Measurements from ENCODE around the gene SERF1A. TPM values are rescaled to one million over a fixed set of nuclear protein-coding genes. Genes with fewer than 3 reads are reported as not detected.
"Not testable (repeated sequence)": the region's sequence is repeated elsewhere in the genome, so short reads cannot be mapped to it uniquely, and the experiment has no call there.

The SERF1A gene
- total RNA-seq: 1 to 10 TPM; 1.7 to 4.9 TPM

DNA sequence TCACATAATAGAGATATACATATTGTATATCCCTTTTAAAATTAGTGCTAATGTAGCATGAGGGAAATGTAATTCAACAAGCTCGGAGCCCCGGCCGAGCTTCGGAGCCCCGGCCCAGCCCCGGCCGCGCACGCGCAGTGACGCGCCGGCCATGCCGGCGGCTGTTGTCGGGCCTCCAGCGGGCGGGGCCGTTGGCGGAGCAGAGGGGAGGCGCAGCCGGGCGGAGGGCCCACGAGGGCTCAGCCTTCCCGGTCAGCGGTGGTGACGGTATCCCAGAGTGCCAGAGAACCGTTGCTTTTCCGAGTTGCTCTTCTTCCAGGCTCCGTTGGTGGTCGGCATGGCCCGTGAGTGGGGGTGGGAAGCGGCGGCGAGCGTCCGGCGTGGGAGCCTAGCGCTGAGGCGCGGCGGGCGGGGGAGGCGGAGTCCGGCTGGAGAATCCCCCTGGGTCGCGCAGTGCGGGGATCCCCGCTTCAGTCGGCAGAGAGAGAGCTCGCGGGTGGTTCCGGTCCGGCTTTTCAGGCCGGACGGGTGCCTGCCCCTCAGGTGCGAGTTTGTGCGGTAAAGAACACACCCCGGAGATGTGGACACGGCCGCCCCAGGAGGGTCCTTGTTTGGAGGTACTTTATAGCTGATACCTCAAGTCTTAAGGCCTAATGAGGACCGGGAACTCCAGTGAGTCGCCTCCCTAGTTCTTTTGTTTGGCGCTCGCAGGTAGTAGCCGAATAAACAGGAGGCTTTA, at the start of gene SERF1A:
SERF1A (plus strand) TSS at position 137 of the 739 bp plus-strand sequence; CDS start at position 338, 201 bp downstream.
- DNase-seq (ENCODE audit: low spot score in 2 of 2); H3K27ac Mint-ChIP-seq; H3K36me3 Mint-ChIP-seq; H3K9me3 Mint-ChIP-seq: not testable (repeated sequence)
- peak; percentile 93 to 95 for ATAC-seq

GRCh38 chr5:70866778-70867177, 33.7 kb upstream of the SERF1A start:
- H3K27ac Mint-ChIP-seq; H3K36me3 Mint-ChIP-seq; H3K9me3 Mint-ChIP-seq; ATAC-seq; DNase-seq (ENCODE audit: low spot score in 2 of 2): not testable (repeated sequence)

DNA sequence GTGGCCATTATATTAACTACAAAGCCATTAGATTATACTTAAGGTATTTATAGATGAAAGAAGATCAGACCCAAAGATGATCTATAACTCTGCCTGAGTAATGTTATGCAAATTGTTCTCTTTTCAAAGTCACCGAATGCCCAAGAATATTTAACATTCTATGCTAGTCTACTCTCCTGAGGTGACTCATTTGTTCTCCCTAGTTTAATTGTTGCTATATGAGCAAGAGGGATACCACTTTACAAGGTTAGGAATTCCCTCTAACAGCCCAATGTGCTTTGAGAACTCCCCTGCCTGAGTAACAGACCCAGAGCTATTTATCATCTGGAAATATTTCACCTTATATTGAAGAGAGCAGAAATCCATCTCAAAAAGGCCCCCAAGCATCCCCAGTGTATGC, 29.8 kb upstream of the SERF1A start:
- ATAC-seq: peak in 1 of 2 donors; percentile 46
- H3K36me3 Mint-ChIP-seq; H3K9me3 Mint-ChIP-seq; DNase-seq (ENCODE audit: low spot score in 2 of 2); H3K27ac Mint-ChIP-seq: not testable (repeated sequence)

DNA sequence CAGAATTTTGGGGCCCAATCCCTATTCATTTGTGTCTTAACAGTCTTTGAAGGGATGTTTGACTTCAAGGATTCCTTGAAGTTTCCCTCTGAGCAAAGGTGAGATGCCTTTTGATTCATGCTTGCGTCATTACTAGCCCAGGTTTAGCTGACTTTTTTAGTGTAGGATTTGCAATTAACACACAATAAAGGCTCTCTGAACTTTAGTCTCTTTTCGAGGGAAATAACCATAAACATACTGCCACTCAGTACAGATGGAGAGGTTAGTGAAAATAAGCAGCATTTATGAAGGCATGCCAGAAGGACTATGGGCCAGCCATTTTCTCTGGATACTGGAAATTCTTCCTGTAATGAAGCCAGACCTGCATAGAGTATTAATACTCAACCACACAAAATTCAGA, 4.4 kb upstream of the SERF1A start:
- H3K9me3 Mint-ChIP-seq; DNase-seq (ENCODE audit: low spot score in 2 of 2); ATAC-seq; H3K27ac Mint-ChIP-seq; H3K36me3 Mint-ChIP-seq: not testable (repeated sequence)

GRCh38 chr5:70901272-70901571, 753 bp downstream of the SERF1A start:
- DNase-seq (ENCODE audit: low spot score in 2 of 2); H3K36me3 Mint-ChIP-seq; H3K9me3 Mint-ChIP-seq; H3K27ac Mint-ChIP-seq: not testable (repeated sequence)
- ATAC-seq: peak; percentile 28 to 42

DNA sequence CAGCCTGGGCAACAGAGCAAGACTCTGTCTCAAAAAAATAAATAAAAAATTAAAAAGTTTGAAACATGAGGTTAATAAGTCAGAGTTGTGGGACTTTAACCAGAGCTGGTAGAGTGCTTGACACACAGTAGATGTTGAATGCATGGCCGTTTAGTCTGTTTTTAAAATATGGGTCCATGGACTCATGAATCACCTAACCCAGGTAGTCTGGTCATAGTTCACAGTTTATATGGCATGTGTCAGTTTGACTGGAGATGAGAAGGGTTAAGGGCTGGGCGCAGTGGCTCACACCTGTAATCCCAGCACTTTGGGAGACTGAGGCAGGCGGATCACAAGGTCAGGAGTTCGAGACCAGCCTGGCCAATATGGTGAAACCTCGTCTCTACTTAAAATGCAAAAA, 6.2 kb downstream of the SERF1A start:
- not testable (repeated sequence) for H3K36me3 Mint-ChIP-seq; DNase-seq (ENCODE audit: low spot score in 2 of 2); H3K9me3 Mint-ChIP-seq; ATAC-seq; H3K27ac Mint-ChIP-seq

GRCh38 chr5:70916829-70917228, 16.4 kb downstream of the SERF1A start:
- DNase-seq (ENCODE audit: low spot score in 2 of 2); H3K36me3 Mint-ChIP-seq; ATAC-seq; H3K27ac Mint-ChIP-seq; H3K9me3 Mint-ChIP-seq: not testable (repeated sequence)

GRCh38 chr5:70925211-70925562, 24.7 kb downstream of the SERF1A start:
- not testable (repeated sequence) for DNase-seq (ENCODE audit: low spot score in 2 of 2); H3K36me3 Mint-ChIP-seq; ATAC-seq; H3K27ac Mint-ChIP-seq; H3K9me3 Mint-ChIP-seq

DNA sequence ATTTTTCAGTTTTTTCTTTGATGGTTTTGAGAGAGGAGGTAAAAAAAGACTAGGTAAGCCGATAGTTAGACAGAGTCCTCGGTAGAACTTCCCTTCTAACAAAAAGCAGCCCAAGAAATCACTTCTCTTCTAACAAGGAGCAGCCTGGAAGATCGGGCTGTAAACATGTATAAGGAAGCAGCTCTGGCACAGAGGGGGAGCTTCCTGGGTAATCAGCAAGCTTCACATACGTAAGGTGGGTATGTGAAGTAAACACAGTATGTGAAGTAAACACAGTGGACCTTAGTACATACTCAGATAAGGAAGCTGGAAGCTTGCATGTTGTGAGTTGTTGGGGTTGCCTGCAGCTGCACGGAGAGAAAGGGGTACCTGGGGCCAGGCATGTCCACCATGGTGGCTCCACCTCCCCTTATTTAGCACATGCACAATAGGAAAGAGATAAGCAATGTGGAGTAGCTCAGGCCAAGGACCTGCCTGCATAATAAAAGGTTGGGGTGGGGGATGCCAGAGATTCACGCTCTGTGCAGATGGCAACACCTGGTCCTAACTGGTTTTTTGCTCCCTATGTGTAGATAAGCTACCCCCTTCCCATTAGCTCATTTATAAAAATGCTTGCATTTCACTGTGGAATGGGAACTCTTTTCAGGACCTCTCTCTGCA, 31.4 kb downstream of the SERF1A start:
- ATAC-seq: peak in 1 of 2 donors; percentile 24
- H3K9me3 Mint-ChIP-seq; DNase-seq (ENCODE audit: low spot score in 2 of 2); H3K36me3 Mint-ChIP-seq; H3K27ac Mint-ChIP-seq: not testable (repeated sequence)

- not testable (repeated sequence) for H3K9me3 Mint-ChIP-seq
Measured at GRCh38 chr5:70932560-70932959, 32.1 kb downstream of the SERF1A start.

GRCh38 chr5:70953068-70953467, 52.6 kb downstream of the SERF1A start:
- H3K9me3 Mint-ChIP-seq; H3K27ac Mint-ChIP-seq; ATAC-seq; DNase-seq (ENCODE audit: low spot score in 2 of 2); H3K36me3 Mint-ChIP-seq: not testable (repeated sequence)

More at GRCh38 chr5:70932560-70932959, 32.1 kb downstream of the SERF1A start:
- not testable (repeated sequence) for H3K27ac Mint-ChIP-seq; H3K36me3 Mint-ChIP-seq; DNase-seq (ENCODE audit: low spot score in 2 of 2)
- peak in 1 of 2 donors; percentile 57 for ATAC-seq

Other genes starting within 250 kb of the SERF1A start
- gene SMN1, start 24.4 kb downstream of the SERF1A start, total RNA-seq: 10 to 100 TPM; 45.9 to 49.3 TPM
- gene NAIP, start 124.7 kb downstream of the SERF1A start, total RNA-seq: 1 to 10 TPM; 4.7 to 8.6 TPM
- gene GTF2H2, start 167.0 kb downstream of the SERF1A start, total RNA-seq: 10 to 100 TPM; 25.4 to 91.1 TPM